Astrocyte (in vitro differentiated cells and primary cell): ENCODE data around the gene ZC3H12D.

Experiments
- CTCF ChIP-seq: IDR thresholded peaks from 2 replicates; pipeline ENCODE4 v1.5.1; 2011; ENCODE audit warnings: low read depth, mild to moderate bottlenecking, inconsistent platforms, low read length, moderate library complexity; ENCODE audit not compliant: insufficient read depth
- EZH2 ChIP-seq: IDR thresholded peaks from 2 replicates; pipeline ENCODE4 v1.6.1; 2012; ENCODE audit warnings: mild to moderate bottlenecking, low read length, inconsistent platforms; ENCODE audit not compliant: insufficient read depth

- no peak for TF ChIP-seq CTCF
- TF ChIP-seq EZH2 = no peak
Measured at GRCh38 chr6:149445095-149445466, 39.7 kb downstream of the ZC3H12D start.
